NCI-H128 (cell line): ENCODE data around the gene OSR1.
A peak's percentile ranks its signal among the peaks of the same experiment; 100 is the strongest.
"Not testable (repeated sequence)": the region's sequence is repeated elsewhere in the genome, so short reads cannot be mapped to it uniquely, and the experiment has no call there.

ENCODE experiments used
- DNase-seq: peaks from one replicate; lab custom pipeline; 2025; ENCODE audit not compliant: unreplicated experiment; lab: John Stamatoyannopoulos, UW

The OSR1 gene

GRCh38 chr2:19358242-19359020 is at the start of gene OSR1:
Gene OSR1 (minus strand): TSS chr2:19358623. CDS start chr2:19353805, 4,818 bp downstream.
- peak; percentile 35 for DNase-seq

- DNase-seq, result no peak
Measured at GRCh38 chr2:19403785-19404184, 45.4 kb upstream of the OSR1 start.

- DNase-seq, result no peak
Measured at GRCh38 chr2:19392191-19392590, 33.8 kb upstream of the OSR1 start.

- DNase-seq, result not testable (repeated sequence)
Measured at GRCh38 chr2:19389469-19389868, 31.0 kb upstream of the OSR1 start.

DNA sequence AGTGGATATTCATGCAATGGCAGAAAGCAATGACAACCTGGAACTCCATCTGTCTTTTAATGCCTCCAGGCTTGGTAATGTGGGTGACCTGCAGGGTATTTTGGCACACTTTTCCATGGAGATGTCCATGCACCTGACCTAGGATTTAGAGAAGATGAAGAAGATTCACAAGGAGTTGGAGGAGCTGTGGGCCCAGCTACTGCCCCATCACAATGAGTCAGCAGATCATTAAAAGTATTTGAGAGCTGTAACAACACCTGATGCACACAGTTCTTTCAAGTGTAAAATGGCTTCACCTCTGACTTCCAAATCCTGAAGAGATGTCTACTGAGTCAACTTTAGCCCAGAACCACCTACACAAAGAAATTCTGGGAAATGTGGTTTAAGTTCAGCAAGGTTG is 22.1 kb upstream of the OSR1 start:
- no peak for DNase-seq

DNA sequence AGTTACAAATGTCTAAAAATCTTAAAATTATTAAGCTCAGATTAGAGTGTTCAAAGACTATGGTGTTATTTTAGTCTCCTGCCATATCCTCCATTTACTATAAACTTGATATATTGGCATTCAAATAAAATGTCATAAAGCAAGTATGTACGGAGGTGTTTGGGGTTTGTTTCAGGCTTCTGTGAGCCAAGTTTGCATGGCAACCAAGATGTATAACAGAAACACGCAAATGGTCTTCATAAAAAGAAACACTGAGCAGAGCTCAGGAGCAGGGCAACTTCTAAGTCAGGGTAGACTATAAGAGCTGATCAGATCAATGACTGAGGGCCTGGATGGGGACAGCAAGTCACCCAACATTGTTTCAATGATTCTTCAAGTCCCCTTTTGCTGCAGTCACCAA is 20.5 kb upstream of the OSR1 start:
- DNase-seq, result no peak

DNA sequence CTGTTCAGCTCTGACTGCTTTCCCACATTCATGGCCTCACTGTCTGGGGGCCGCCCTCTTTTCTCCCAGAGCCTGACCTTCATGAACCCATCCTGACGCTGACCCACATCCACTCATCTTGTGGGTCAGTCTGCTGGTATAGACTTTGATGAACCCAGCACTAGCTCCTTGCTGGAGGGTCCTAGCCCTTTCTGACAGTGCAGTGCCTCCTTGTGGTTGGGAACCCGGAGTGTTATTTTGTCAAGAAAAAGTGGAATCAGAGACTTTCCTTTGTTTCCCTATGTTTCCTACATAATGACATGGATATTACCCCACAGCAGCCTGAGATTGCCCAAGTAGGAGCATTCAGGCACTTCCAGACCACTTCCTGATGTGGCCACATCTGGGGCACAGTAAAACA is 19.3 kb upstream of the OSR1 start:
- no peak for DNase-seq

DNA sequence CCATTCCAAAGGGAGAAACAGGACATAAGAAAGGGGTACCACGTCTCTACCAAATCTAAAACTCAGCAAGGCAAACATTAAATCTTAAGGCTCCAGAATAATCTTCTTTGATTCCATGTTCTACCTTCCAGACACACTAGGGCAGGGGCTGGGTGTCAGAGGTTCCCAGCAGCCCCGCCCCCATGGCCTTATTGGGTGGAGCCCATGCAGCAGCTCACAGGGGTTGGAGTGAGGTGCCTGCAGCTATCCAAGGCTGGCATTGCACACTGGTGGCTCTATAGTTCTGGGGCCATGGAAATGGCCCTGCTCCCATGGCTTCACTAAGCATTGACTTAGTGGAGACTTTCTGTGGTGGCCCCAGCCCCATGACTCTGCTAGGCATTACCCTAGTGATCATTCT is 14.9 kb upstream of the OSR1 start:
- no peak for DNase-seq

- DNase-seq, result no peak
Measured at GRCh38 chr2:19371996-19372582, 13.7 kb upstream of the OSR1 start.

DNA sequence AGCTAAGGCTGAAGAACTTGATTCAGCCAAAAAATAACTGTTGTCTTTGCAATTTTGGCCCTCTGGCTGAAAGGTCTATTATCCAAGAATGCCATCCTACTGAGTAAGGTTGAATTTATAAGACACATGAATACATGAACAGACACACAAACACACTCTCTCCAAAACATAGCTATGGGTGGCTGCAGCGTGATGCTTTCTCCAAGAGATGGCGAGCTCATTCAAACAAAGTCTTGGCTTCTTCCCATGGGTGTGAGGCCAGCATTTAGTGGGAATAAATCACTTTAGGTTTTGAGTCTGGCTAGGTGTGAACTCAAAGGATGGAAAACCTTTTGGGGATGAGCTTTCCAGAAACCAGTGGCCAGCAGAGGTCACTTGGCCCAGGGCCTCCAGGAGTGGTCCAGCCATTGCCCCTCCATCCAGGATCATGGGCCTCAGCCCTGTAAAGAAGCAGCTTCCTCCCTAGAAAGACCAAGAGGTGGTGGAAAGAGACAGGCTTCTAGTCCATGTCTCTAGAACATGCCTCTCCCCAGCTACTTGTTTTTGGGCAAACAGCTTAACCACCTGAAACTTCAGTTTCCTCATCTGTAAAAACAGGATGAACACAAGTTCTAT is 11.0 kb upstream of the OSR1 start:
- no peak for DNase-seq

- no peak for DNase-seq
Measured at GRCh38 chr2:19368760-19369159, 10.3 kb upstream of the OSR1 start.

DNA sequence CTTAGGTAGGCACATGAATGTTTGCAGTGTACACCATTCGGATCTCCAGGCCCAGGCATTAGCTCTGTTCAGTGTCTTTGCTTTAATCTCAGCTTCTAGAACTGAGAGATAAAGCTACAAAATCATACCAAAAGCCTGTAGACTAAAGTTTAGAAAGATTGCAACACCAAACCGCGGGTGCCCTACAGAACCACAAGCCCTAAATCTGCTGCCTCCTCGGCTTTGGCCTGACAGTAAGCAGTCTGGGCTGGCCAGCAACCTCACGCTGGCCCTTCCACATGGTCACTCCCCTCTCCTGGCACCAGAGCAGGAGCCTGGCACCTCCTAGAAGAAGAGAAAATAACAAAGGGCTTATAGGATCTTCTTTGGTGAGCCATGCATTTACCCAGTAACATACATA is 8.9 kb upstream of the OSR1 start:
- DNase-seq, result no peak

GRCh38 chr2:19365126-19365525 is 6.7 kb upstream of the OSR1 start:
- DNase-seq, result no peak

GRCh38 chr2:19364014-19364413 is 5.6 kb upstream of the OSR1 start:
- no peak for DNase-seq

DNA sequence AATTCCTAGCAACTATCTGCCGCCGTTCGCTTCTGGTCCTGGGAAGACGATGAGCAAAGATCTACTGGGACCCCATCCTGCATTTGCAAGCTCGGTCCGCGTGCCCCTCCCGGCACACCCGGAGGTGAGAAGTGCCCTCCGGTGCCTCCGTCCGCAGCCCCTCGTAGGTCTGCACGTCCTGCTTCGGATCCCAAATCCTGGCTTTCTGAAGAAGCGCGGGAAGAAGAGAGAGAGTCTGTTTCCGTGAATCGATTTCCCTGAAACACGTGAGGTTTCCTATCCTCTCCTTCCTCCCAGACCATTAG is 5.0 kb upstream of the OSR1 start:
- DNase-seq, result no peak

- DNase-seq, result peak; percentile 42
Measured at GRCh38 chr2:19362755-19363473, 4.5 kb upstream of the OSR1 start.

GRCh38 chr2:19362094-19362754 is 3.8 kb upstream of the OSR1 start:
- DNase-seq, result no peak

DNA sequence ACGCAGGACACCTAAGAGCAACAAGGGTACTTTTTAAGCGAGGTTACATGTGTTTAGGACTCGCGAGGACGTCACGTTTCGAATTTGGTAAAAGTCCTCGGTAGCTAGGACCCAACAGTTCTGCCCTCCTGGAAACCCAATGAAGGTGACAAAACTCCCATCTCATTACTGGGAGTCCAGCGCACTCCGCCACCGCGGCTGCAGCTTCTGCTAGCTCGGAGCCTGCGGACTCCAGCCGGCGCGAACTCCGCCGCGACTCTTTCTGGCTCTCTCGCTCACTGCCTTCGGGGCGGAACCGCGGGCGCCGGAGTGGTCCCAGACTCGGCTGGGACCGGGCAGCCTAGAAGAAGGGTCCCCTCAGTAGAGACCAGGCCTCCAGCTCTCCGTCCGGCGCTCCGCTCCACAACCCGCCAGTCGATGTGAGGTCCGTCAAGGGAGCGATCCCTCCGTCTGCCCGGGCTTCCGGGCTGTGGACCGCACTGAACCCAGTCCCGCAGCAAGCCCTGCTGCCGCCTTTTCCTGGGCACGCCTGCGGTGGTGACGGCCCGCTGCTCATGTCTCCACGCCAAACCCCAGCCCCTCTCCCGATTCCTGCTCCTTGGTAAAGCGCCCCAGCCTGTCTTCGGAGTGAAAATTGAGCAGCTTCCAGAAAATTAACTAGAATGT is 3.0 kb upstream of the OSR1 start:
- no peak for DNase-seq

DNA sequence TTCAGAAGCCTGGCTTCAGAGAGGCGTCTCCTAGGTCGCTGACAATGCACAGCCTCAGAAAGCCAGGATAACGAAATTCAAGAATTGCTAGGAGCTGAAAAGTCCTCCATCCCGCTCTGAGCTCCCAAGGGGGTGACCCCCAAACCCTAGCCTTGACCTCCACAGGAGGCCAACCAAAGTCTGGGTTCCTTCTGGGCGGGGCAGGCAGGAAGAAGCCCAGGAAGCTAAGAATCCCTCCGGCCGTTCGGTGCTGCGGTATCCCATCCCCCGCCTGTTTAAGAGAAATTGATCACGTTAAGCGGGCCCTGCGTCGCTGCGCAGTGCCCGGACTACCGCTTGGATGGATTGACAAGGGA is 2.5 kb upstream of the OSR1 start:
- no peak for DNase-seq

DNA sequence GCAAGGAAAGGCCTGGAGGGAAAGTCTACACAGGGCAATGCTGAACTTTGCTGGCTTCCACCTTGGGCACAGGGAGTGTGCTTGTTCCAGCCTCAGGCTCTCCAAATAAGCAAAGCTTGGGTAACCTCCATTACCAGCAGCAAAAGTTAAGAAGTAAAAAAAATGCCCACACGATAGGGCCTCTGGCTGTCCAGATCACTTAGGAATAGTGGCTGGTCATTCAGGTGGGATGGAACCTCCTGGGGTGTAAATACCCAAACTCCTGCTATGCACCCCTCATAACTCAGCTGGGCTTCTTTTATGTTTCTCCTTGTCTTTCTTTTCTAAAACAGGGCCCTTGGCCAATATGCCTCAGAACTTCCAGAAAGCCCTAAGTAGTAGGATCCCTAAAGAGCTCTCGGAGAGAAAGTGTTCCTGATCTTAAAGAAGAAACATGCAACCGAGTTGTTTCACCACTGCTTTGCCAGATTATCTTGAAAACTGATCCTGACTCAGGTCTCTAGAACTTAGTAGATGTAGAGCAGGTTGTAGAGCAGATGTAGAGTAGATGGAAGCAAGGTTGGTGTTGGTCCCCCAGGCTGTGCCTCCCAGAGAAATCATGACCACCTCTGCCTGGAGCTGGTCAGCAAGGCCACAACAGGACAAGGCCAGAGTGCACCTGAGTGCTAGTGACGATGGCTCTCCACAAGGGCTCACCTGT is 2.0 kb upstream of the OSR1 start:
- DNase-seq, result no peak
